SIG-M5 treated with dmso at 0.1 percent for 504 hours (cell line): Measurements from ENCODE around the gene SLC28A1.

ENCODE experiments used
- DNase-seq: peaks from one replicate; lab custom pipeline; 2025; ENCODE audit not compliant: unreplicated experiment; lab: John Stamatoyannopoulos, UW

The SLC28A1 gene

GRCh38 chr15:84885801-84886200 is 1.3 kb downstream of the SLC28A1 start:
- DNase-seq: no peak

GRCh38 chr15:84886211-84886983 is 1.9 kb downstream of the SLC28A1 start:
- no peak for DNase-seq

DNA sequence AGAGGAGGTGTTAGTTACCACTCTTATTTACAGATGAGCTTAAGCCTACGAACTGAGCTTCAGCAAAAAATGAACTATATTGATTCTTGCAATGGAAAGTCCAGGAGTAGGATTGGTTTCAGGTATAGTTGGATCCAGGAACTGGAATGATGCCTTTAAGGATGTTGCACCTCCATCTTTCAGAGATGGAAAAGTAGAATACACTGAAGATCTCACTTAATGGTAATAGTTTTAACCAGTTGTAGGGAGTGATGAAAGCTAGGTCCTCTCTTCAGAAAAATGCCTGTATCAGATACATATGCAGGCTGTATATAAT is 2.5 kb downstream of the SLC28A1 start:
- DNase-seq: no peak

DNA sequence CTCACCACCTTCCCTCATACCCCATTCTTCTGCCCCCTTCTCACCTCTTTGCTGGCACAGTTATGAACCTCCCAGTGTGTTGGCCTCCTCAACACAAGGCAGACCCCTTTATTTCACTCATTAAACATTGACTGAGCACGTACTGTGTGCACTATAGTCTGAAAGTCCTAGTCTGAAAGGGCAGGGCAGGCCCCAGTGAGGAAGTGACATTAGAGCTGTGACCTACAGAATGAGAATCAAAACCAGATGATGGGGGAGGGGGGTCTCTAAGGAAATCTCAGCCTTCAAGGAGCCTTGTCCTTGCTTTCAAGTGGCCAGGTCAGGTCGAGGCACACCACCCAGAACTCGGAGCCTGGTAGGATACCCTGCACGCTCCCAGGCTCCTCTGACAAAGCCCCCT is 3.5 kb downstream of the SLC28A1 start:
- no peak for DNase-seq

- DNase-seq: no peak
Measured at GRCh38 chr15:84888639-84889038, 4.2 kb downstream of the SLC28A1 start.

GRCh38 chr15:84889313-84889990 is 5.0 kb downstream of the SLC28A1 start:
- no peak for DNase-seq

DNA sequence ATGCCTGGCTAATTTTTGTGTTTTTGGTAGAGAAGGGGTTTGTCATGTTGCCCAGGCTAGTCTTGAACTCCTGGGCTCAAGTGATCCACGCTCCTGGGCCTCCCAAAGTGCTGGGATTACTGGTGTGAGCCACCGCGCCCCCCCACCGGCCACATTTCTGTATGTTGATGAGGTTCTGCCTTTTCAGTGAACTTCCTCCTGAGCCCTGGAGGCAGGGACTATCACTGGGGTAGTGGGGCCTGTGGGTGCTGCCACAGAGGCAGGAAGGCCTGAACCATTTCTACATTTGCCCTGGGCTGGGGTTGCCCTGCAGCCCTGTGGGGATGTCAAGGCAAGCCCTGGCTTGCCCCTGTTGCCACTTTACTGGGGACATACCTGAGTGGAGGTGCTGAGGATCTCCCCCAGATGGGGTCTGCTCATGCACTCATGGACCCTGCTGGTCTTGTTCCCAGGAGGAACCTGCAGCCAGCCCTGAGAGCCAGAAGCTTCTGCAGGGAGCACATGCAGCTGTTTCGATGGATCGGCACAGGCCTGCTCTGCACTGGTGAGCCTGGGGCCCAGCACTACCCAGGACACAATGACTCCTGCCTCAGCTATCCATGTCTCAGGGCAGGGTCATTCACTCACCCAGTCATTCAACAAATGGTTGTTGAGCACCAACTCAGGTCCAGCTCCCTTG is 5.7 kb downstream of the SLC28A1 start:
- DNase-seq: no peak

- DNase-seq: no peak
Measured at GRCh38 chr15:84890670-84891162, 6.3 kb downstream of the SLC28A1 start.

DNA sequence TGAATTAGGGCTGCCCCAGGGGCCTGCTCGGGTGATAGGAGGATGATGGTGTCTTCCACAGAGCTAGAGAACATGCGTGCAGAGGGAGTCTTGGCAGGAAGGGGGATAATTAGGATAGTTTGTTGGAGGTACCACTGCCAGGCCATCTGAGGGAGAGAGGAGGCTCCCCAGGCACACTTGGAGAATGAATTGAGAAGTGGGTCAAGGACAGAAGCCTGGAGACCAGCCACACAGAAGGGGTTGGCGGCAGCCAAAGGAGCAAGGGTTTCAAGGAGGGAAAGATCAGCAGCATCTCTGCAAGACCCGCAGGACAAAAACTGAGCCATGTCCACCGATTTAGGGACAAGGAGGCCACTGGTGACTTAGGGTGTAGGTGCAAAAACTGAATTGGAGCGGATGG is 6.9 kb downstream of the SLC28A1 start:
- no peak for DNase-seq

DNA sequence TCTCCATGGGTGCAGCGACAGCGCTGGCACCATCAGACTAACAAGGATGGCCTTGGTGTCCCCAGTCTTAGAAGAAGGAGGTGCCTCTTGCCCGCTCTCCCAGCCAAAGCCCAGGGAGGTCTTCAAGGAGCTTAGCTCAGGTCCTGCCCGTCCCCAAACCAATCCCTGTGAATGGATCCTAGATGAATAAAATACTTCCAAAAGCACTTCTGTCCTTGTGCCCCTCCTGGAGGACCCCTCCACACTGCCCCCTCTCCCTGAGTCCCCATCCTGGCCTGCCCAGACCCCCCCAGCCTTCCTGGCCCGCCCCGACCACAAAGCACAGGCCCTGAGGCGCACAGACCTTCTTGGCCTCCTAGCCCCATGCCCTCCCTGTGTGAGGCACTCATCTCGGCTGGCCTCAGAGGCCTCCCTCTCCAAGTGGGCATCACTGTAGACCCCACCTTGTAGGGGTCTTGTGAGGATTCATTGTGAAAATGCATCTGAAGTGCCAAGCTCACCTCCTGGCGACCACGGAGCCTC is 8.4 kb downstream of the SLC28A1 start:
- no peak for DNase-seq

DNA sequence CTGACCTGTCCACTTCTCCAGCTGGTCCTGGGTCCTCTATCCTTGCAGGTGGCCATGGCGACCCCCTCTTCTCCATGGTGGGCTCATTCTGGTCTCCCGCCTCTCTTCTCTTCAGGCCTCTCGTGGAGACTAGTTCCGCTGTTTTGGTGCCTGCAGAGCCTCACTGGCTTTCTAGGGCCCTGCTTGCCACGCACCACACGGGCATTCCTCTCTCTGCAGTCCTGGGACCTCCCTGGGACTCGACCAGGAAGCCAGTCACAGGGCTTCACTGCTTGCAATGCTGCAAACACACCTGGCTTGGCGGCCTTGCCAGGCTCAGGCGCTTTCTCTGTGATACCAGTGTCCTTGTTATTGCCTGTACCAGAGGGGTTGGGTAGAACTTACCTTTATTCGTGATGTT is 9.1 kb downstream of the SLC28A1 start:
- no peak for DNase-seq

- peak; percentile 24 for DNase-seq
Measured at GRCh38 chr15:84894736-84895425, 10.4 kb downstream of the SLC28A1 start.

DNA sequence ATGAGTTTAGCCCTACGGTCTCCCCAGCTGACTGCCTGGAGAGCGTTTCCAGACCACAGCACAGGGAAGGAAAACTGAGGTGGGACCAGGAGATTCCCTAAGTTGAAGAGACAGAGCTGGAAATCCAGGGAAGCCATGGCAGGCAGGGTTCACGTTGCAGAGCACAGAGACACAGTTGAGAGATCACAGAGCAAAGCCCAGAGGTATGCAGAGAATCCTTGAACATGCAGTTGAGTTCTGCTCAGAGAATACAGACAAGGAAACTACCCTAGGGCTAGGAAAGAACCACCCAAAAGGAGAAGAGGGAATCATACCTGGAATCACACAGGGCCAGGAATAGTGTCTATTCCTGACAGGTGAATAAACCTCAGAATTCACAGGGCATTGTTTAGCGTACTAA is 14.3 kb downstream of the SLC28A1 start:
- no peak for DNase-seq

GRCh38 chr15:84899750-84900149 is 15.3 kb downstream of the SLC28A1 start:
- no peak for DNase-seq

DNA sequence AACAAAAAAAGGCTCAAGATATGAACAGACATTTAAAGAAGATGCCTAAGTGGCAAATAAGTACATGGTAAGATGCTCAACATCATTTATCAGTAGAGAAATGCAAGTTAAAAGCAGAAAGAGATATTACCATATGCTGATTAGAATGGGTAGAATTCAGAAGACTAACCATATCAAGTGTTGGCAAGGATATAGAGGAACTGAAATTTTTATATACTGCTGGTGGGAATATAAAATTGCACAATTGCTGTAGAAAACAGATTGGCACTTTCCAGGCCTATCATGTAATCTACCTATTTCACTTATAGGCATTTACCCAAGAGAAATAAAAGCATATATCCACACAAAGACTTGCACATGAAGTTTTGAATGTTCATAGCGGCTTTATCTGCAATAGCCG is 17.1 kb downstream of the SLC28A1 start:
- DNase-seq: no peak

- no peak for DNase-seq
Measured at GRCh38 chr15:84903751-84904150, 19.3 kb downstream of the SLC28A1 start.

DNA sequence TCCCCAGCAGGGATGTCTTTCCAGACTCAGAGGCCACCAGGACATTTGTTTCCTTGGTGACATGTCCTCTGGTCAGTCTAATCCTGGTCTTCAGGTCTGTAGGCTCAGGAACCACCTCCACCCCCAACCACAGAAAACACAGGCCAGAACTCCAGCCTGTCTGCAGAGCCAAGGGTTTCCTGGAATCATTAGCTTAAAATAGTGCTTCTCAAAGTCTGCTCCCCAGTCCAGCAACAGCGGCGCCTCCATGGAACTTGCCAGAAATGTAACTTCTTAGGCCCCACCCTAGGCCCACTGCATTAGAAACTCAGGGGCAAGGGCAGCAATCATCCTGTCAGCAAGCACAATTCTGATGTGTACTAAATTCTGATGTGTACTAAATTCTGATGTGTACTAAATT is 20.0 kb downstream of the SLC28A1 start:
- no peak for DNase-seq

DNA sequence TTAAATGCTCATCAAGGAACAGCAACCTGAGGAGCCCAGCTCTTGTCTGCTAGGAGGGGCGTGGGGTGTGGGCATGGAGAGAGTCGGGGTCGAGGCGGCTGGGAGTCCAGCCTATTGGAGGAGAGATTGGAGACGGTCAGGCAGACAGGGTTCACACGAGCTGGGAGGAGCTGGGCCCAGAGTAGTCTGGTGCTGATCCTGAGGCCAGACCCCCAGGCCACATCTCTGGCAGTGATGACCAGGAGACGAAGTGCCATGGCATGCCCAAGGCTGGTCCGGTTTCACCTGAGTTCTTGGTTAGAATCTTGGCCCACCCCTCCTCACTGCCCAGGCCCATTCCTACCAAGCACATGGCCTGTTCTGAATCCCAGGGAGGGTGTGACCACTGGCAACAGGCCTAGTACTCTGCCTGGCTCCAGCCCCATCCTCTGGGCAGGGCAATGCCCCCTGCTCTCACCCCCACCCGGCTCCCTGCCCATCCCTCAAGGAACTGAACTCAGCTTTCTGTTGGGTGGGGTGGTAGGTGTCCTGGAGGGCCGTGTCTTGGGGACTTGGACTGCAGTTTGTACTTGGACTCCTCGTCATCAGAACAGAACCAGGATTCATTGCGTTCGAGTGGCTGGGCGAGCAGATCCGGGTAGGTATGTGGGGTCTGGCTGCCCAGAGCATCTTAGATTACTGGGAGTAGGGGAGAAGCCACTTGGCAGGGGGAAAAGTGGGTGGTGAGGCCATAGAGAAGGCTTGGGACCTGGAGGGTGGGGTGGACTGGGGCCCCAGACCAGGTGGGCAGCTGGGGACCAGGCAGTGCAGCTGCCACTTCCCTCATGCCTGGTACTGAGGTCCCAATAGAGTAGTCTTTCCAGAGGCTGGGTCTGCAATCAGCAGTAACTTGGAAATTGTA is 20.8 kb downstream of the SLC28A1 start:
- no peak for DNase-seq

DNA sequence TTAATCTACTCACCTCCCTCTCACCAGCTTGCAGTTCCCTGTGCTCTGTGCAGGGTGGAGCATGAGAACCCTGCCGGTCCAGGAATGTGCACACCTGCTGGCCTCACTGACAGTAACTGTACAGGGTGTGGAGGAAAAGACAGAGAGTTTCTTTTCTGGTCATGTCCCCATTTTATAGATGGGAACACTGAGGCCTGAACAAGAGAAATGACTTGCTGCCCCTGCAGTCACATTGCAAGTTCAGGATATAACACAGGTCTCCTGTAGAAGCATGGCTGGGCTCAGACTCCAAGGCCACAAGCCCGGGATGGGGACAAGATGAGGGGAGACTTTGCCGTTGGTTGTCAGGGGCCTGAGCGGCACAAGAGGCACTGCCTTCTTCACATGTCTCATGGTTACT is 23.3 kb downstream of the SLC28A1 start:
- no peak for DNase-seq

DNA sequence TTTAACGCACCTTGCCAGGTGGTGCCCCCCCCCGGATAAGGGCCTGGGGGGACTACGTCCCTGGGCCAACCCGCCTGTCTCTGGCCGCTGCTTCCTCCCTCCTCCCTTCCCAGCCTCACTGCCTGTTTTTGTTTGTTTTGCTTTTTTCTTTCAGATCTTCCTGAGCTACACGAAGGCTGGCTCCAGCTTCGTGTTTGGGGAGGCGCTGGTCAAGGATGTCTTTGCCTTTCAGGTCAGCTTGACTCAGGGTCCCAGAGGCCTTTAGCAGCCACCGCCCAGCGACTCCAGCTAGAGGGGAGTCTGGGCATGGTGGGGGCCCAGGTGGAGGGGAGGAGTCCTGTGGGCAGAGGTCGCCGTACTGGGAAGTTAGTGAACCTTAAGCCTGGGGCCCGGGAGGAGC is 24.1 kb downstream of the SLC28A1 start:
- DNase-seq: no peak
